NCI-H82 treated with DMSO at 0.1 percent for 48 hours (cell line): ENCODE data around the gene RHBDD1.
A peak's percentile ranks its signal among the peaks of the same experiment; 100 is the strongest.
"Not testable (repeated sequence)": the region's sequence is repeated elsewhere in the genome, so short reads cannot be mapped to it uniquely, and the experiment has no call there.

ENCODE experiments used
- DNase-seq: peaks from one replicate; lab custom pipeline; 2025; ENCODE audit not compliant: unreplicated experiment; lab: John Stamatoyannopoulos, UW

RHBDD1 gene

DNA sequence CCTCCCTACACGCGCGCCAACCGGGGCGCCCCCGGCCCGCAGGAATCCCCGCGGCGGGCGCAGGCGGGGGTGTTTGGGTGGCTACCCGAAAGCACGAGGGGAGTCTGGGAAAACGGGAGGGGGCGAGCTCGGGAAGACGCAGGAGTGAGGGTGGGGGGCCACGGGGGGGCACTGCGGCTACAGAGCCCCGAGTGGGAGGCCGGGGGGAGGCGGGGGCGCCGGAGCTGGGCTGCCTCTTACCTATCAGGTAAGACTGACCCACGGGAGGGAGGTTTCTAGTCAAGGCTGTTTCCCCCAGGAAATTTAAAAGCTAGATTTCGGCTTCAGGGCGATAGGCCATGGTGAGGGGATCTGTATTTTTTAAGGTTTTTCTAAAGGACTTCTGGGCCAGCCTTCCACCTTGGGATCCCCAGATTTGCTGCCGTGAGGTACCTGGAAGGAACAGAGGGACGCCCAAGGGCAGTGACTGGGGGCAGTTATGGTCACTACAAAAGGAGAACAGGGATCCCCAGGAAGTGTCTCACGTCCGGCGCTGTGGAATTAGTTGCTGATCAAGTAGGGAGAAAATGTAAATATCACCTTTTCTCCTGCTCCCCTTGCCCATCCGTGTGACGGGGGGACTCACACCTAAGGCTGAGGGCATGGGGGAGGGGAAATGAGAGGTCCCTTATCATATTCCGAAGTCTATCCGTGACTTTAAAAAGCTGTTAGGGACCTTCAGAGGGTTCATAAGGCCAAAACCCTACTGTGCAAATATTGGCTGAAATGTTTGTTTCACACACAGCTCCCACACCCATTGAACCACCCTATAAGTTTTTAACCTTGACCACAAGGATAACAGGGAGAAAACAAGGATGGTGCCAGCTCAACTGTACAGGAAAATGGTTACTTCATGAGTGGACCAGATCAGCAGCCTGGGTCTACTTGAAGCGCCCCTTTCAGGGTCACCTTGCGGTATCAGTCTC lies 35.6 kb upstream of the RHBDD1 start:
- DNase-seq = no peak

DNA sequence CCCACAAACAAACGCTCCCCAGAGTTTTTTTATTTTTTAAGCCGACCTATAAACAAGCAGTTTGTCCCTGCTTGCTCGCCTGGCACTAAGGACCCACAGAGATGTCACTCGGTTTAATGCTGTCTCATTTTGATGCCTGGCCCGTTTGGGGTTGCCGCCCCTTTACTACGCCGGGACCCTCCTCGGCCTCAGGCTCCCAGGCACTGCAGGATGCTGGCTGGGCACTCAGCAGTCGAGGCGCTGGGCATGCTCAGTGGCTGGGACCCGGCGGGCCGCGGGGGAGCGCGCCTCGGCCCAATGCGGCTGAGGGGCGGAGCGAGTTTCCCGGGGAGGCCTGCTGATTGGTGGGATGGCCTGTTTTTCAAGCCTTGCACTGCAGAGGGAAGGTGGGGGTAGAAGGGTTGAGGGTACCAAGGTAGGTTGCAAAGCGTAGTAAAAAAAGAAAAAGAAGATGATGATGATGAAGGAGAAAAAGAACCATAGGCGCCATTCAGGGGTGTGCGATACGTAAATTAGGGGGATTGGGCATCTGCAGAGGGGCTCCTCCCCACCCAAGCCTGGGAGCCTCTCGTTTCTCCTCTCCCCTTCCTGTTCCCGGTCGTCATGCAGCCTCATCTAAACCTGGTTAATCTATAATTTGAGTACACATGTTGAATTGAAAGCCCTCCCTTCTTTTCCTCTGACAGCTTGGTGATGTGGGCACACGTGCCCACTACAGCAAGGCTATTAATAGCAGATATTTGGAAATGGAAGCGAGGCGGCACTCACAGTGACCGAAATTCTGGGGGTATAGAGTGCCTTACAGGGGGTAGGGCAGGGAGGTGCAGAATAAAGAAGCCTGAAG lies 34.7 kb upstream of the RHBDD1 start:
- no peak for DNase-seq

DNA sequence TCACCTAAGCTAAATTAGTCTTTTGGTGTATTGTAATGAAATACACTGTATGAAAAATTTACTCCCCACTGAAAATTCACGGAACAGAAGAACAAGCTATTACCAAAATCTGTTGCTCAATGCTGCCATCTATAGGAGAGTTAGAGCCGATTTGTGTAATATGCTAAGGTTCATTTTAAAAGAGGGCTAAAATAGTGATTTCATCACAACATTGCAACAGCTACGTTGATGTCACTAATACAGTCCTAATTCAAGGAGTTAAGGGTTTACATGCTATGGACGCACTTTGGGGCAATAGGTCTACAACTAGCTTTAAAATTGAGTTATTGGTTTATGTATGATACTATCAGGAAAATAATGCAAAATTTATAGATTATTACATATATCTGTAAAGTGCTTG lies 33.3 kb upstream of the RHBDD1 start:
- DNase-seq = peak; percentile 49

DNA sequence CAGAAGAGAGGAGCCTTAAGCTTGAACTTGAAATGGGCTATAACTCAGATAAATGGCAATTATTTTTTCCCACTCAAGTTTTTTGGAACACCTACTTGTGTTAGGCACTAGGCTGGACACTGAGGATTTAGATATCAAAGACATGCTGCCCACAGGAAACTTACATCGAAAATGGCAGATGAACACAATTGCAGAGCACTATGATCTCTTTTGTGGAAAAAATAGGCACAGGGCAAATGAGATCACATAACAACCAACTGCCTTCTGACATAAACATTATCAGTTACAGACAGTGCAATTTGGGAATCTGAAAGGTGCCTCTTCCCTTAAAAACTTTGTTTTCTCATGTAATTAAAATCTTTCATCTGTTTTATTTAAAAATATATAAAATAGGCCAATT lies 32.4 kb upstream of the RHBDD1 start:
- DNase-seq = no peak

DNA sequence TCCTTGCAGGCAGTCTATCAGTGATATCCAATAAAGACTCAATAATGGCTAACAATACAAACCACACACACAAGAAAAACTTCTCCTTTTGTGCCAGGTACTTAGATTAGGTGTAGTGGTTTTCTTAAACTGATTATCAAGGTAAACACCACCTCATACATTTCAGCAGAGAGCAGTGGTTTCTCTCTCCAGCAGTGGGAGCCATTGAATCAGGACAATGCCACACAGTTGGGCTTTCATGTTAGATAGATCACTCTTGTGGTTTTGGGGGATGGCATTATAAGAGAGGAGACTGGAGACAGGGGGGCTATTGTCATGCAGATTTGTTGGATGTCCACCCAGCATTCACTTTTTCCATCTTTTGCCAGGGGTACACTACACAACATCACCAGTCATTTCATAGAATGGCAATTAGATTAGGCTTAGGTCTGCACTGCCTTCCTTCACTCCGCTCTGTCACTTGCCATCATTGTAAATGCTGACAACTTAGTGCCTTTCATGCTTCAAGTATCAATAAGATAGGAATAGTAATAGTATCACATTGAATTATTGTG lies 22.6 kb upstream of the RHBDD1 start:
- DNase-seq = peak; percentile 67

DNA sequence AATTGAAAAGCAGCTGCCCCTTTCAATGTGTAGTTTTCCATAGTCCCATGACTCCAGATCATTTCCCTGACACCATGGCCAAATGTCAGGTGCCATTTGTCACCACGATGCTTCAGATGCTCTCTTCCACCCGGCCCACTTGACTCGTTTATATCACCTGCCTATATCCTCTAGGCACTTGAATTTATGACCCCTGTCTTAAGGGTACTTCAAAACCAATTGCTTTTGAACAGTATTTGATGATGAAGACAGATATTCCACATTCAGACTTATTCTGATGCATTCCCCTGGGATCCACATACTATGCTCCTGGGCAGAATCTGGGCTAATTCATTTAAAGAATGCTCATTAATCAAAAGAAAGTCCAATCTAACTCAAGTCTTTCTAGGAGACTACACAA lies 16.9 kb upstream of the RHBDD1 start:
- no peak for DNase-seq

DNA sequence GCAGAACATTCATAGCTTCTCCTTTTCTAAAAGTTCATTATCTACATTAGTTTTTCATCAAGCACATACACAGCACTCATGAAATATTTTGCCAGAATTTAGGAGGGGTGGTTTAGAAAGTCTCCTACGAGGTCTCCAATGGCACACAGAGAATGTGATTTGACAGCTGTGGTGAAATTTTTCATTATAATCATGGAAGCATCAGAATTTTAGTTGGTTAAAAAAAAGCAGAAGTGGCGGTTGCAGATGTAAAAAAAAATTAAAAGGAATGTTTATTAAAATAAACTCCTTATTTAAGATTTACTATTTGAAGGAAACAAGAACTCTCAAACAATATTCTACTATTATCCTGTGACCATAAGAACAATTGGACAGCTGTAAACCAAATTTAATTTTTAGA lies 10.8 kb upstream of the RHBDD1 start:
- no peak for DNase-seq

DNA sequence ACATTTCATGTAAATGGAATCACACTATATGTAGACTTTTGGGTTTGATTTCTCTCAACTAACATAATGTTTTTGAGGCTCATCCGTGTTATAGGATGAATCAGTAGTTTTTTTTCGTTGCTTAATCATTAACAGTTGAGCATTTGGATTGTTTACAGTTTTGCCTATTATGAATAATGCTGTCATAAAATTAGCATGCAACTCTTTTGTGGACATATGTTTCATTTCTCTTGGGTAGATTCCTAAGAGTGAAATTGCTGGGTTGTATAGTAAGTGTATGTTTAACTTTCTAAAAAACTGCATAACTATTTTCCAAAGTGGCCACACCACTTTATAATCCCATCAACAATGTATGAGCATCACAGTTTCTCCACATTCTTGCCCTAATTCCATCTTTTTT lies 7.7 kb upstream of the RHBDD1 start:
- DNase-seq = no peak

DNA sequence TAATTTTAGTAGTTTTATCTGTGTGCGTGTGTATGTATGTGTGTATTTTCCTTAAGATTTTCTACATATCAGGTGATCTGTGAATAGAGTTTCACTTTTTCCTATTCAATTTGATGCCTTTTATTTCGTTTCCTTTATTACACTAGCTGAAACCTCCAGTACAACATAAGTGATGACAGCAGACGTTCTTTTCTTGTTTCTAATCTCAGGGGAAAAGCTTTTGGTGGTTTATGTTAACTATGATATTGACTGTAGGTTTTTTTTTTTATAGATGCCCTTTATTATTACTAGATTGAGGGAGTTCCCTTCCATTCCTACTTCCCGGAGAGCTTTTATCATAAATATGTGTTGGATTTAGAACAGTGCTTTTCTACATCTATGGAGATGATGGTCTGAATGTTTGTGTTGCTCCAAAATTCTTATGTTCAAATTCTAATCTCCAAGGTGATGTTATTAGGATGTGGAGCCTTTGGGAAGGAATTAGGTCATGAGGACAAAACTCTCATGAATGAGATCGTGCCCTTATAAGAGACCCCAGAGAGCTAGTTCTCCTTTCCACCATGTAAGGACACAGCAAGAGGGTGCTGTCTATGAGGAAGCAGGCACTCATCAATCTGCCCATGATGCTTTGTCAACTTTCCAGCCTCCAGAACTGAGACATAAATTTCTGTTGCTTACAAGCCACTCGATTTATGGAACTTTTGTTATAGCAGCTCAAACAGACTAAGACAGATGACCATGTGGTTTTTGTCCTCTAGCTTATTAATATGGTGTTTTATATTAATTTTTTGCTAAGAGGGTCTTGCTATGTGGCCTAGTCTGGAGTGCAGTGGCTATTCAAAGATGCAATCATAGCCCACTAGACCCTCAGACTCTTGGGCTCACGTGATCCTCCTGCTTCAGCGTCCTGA lies 5.9 kb upstream of the RHBDD1 start:
- DNase-seq = no peak

DNA sequence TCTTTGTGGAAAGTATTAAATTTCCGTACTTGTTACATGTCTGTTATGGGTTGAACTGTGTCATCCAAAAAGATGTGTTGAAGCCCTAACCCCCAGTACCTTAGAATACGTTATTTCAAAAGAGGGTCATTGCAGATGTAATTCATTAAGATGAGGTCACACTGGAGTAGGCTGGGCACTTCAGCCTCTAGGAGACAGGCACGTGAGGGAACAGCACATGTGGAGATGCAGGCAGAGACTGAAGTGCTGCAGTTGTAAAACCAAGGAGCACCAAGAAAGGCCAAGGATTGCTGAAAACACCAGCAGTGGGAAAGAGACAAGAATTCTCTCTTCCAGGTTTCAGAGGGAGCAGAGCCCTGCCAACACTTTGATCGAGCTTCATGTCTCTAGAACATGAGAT lies 4.6 kb upstream of the RHBDD1 start:
- no peak for DNase-seq

DNA sequence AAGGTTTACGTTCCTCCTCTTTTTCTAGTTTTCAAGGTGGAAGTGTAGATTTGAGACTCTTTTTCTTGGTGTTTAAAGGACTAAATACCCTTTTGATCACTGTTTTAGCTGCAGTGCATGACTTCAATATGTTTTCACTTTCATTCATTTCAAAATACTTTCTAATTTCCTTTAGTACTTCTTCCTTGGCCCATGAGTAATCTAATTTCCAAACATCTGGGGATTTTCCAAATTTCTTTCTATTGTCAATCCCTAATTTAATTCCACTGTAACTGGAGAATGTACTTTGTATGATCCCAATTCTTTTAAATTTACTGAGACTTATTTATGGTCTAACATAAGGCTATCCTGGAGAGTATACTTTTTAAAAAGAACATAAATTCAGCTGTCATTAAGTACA lies 3.8 kb upstream of the RHBDD1 start:
- DNase-seq = no peak

DNA sequence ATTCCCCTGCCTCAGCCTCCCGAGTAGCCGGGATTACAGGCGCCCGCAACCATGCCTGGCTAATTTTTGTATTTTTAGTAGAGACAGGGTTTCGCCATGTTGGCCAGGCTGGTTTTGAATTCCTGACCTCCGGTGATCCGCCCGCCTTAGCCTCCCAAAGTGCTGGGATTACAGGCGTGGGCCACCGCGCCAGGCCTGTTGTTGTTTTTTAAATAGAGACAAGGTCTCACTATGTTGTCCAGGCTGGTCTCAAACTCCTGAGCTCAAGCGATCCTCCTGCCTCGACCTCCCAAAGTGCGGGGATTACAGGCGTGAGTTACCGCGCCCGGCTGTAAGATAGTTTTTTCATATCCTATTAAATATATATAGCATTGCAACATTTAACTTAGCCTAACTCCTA lies 974 bp upstream of the RHBDD1 start:
- DNase-seq = not testable (repeated sequence)

DNA sequence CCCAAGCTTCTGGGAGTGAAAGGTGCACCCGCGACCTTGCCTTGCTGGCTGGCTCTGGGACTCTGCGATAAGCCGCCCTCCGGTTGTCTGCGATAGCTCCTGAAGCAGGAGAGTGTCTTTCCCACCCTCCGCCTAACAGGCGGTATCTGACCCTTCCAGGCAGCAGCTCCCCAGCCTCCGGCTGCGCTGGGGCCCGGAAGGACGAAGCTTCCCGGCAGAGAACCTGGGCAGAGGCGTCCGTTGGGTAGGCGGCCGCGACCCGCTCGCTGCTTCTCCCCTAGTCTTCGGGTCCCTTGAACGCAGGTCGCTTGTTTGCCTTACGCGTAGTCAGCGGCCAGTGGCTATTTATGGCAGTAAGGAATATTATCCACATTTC lies 446 bp upstream of the RHBDD1 start:
- no peak for DNase-seq

DNA sequence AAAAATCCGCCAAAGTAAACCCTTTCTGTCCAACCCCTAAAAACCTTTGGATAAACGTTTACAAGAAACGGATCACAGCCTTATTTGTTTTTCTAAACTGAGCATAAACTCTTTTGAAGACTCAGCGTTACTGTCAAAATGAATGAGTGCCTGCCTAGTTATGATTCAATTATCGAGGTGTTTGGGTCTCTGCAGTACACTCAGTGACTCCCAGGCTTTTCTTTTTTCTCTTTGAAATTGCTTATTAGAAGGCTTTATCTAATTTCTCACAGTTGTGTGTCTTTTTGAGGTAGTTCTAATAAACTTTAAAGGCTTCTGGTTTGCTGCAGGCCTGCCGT lies 663 bp downstream of the RHBDD1 start:
- no peak for DNase-seq

DNA sequence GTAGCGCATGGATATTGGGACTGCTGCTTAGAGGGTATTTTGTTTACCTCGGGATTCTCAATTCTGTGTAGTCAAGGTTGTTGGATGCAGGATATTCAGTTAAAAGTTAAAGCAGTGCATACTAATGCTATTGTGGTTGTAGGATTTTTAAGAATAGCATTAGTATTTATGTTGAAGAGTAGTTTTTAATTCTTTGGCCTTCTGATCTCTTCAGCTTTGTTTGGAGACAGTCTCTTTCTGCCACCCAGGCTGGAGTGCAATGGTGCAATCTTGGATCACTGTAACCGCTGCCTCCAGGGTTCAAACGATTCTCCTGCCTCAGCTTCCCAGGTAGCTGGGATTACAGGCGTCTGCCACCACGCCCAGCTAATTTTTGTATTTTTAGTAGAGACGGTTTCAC lies 1.5 kb downstream of the RHBDD1 start:
- no peak for DNase-seq

DNA sequence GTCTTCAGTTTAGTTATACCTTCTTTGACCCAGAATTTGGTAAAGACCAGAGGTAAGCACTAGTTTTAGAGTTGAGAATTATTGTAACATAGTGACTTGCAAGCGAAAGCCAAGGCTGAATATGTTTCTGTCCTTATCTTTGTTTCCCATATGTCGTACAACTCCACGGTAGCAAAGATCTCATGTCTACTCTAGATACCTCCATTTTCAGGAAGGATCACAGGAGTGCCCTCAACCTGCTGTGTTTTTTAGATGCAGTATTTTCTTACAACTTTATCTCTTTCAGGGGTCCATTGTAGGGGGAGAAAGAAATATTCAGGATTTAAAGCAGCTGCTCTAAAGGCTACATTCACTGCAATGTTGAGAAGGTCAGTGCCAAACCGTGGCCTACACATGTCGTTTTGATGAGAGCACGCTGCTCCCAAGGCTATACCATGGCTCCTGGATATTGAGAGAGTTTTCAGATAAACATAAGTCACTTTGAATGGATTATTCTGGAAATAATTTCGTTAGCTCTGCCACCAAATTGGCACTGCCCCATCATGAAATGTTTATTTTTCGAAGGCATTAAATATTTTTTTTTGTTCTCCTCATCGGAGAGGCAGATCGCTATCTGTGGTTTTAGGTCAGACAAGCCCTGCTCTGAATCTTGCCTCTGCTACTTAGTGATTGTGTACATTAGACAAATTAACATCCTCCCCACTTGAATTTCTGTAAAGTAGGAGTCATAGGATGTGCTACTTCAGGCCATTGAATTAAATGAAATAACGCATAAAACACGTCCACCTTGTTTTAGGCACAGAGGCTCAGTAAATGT lies 2.1 kb downstream of the RHBDD1 start:
- DNase-seq = no peak

DNA sequence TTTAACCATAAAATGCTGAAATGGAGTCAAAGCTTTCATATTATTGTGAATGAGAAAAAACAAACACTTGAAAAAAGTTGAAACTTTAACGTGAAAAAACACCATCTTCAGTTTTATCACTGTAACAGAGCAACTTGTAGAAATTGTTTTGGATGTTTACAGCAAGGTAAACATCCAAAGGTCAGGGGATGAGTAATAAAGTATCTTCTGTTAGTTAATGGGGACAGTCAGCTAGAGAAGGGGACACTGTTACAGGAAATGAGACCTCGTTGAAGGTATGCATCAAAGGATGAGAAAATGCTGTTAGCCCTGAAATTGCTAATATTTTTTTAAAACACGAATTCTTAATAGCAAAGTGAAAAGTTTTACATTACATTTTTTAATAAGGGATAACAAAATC lies 2.9 kb downstream of the RHBDD1 start:
- DNase-seq = no peak

DNA sequence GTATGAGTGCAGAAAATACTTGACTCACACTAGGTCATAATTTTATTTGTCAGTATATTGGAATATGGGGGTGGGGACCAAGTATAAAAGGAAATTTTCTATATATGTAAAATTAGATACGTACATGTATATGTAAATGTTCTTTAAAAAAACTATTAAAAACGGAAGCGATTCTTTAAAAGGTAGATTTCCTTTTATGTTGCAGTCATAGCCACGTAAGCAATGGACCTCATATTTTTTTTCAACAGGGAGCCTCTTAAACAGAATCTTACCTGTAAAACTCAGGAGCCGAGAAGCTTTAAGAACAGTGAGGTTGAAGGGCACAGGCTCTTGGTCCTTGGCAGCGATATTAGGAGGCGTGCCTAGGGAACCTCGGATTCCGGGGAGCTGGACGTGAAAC lies 3.3 kb downstream of the RHBDD1 start:
- no peak for DNase-seq

DNA sequence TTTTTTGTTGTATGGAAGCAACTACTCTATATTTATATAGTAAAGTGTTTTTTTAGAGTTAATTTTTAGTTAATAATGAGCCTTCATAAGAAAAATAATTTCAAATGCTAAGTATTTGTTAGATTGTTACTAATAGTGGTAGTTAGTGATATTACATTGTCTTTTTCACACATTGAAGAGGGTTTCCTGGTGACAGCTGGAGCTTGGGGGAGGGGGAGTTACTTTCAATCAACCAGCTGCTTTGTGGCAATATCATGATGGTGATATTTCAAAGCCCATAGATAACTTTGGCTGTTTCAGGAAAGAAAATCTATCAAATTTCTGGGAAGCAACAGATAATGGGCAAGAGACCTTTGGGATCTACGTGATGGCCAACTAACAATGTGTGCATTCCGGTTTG lies 4.1 kb downstream of the RHBDD1 start:
- peak; percentile 75 for DNase-seq

DNA sequence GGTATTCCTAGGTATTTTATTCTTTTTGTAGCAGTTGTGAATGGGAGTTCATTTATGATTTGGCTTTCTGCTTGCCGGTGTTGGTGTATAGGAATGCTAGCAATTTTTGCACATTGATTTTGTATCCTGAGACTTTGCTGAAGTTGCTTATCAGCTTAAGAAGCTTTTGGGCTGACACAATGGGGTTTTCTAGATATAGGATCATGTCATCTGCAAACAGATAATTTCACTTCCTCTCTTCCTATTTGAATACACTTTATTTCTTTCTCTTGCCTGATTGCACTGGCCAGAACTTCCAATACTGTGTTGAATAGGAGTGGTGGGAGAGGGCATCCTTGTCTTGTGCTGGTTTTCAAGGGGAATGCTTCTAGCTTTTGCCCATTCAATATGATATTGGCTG lies 7.1 kb downstream of the RHBDD1 start:
- DNase-seq = not testable (repeated sequence)
